RWPE1 (cell line): ENCODE data around the gene SOWAHD.

Experiments
- CTCF ChIA-PET: fragments of 350-600 bp; sonication (Branson Sonifier 250); formaldehyde crosslinking; extraction: SDS; loops from one replicate; lab custom pipeline; 2021; lab: Yijun Ruan, JAX
- POLR2A ChIA-PET: fragments of 400-600 bp; formaldehyde crosslinking; extraction: SDS; loops from one replicate; lab custom pipeline; 2020; ENCODE audit warnings: antibody characterized with exemption; ENCODE audit not compliant: low non-redundant PET; lab: Yijun Ruan, JAX
- DNase-seq: peaks from one replicate; pipeline ENCODE4 v3.0.0; 2012; ENCODE audit warnings: low spot score
- H3K27ac ChIP-seq: fragments of 450-650 bp; 2 replicates; pipeline ENCODE4 v1.5.1; 2017
- CTCF ChIP-seq: fragments of 450-650 bp; conservative IDR thresholded peaks from 2 replicates; pipeline ENCODE4 v1.5.1; 2017; ENCODE audit warnings: low read depth, mild to moderate bottlenecking

SOWAHD gene

DNA sequence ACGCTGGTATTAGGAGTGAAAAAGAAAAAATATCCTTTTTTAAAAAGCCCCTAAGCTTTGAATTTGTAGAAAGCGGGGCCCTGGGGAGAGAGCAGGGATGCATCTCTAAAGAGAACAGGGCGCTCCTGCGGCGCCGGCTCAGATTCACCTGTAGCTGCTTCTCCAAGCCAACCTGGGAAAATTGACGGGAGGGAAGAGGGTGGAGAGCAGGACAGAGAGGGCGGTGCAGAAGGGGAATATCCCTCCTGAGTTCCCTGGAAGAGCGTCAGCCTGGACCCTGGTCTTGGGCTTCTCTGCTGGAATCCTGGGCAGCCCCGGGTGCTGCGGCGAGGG lies 776 bp upstream of the SOWAHD start:
- POLR2A ChIA-PET, result no interaction called here
- DNase-seq, result no peak
- CTCF ChIA-PET, result no interaction called here
- no peak for TF ChIP-seq CTCF
- H3K27ac ChIP-seq, result no peak overlapping the region

DNA sequence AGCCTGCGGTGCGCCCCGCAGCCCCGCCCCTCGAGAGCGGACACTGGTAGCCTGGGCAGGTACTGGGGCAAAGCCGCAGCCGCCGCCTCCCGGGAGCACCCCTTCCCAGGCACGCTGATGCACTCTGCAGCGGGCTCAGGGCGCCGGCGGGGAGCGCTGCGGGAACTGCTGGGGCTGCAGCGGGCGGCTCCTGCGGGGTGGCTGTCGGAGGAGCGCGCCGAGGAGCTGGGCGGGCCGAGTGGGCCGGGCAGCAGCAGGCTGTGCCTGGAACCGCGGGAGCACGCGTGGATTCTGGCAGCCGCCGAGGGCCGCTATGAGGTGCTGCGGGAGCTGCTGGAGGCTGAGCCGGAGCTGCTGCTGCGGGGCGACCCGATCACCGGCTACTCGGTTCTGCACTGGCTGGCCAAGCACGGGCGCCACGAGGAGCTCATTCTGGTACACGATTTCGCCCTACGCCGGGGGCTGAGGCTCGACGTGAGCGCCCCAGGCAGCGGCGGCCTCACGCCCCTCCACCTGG lies 401 bp downstream of the SOWAHD start:
- no peak for TF ChIP-seq CTCF
- POLR2A ChIA-PET, result interaction anchor here (1.1 kb wide), 1 partner anchor 153 kb away, joined by 3 read pairs; no protein-coding TSS in a partner anchor
- no peak overlapping the region for H3K27ac ChIP-seq
- DNase-seq, result no peak
- CTCF ChIA-PET, result interaction anchor here (0.7 to 1.3 kb wide), 3 partner anchors 21 to 127 kb away, joined by 3 to 5 read pairs (median 3); no protein-coding TSS in a partner anchor

DNA sequence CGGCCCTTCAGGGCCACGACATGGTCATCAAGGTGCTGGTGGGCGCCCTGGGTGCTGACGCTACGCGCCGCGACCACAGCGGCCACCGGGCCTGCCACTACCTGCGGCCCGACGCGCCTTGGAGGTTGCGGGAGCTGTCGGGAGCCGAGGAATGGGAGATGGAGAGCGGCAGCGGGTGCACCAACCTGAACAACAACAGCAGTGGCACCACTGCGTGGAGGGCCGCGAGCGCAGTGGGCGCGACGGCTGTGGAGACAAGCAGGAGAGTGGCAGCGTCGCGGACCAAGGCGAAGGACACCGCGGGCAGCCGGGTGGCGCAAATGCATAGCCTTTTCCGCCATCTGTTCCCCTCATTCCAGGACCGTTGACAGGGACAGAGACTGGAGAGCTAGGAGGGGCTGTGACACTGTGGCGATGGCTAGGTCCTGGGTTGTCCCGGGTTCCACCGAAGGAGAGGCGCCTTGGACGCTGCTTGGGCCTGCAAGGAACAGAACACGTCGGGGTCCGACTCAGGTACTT lies 919 bp downstream of the SOWAHD start:
- DNase-seq, result no peak
- ChIA-PET CTCF (interaction anchor here (0.8 to 1.3 kb wide), 3 partner anchors 21 to 243 kb away, joined by 3 to 5 read pairs (median 3); no protein-coding TSS in a partner anchor), POLR2A (no interaction called here)
- H3K27ac ChIP-seq, result no peak overlapping the region
- TF ChIP-seq CTCF, result no peak

- H3K27ac ChIP-seq, result no peak overlapping the region
- ChIA-PET POLR2A (interaction anchor here (0.6 kb wide), 1 partner anchor 119 kb away, joined by 3 read pairs; no protein-coding TSS in a partner anchor), CTCF (interaction anchor here (0.6 to 1.0 kb wide), 2 partner anchors 244 to 375 kb away, joined by 3 to 9 read pairs; no protein-coding TSS in a partner anchor)
- DNase-seq, result no peak
- no peak for TF ChIP-seq CTCF
Observed at GRCh38 chrX:119760026-119760877, 1.9 kb downstream of the SOWAHD start.

DNA sequence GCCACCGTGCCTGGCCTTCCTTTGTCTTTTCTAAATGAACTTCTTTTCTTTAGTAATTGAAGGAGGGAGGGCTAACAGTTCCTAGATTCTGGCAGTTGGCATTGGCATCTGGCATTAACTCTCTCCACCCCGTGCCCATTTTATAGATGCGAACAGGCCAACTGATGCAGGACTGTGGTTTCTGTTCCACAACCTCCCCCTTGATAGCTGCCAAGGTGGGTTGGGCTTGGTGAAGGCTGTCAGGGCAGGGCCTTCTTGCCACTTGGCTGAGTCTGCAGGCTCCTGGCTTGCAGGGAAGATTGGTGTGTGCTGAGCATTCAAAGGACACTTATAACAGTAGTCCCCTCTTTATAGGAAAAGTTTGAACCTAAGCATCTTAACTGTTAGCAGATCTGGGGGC lies 4.3 kb downstream of the SOWAHD start:
- TF ChIP-seq CTCF, result no peak
- ChIA-PET CTCF (interaction anchor here (0.6 kb wide), 1 partner anchor 18 kb away, joined by 3 read pairs; no protein-coding TSS in a partner anchor), POLR2A (no interaction called here)
- no peak overlapping the region for H3K27ac ChIP-seq
- no peak for DNase-seq

DNA sequence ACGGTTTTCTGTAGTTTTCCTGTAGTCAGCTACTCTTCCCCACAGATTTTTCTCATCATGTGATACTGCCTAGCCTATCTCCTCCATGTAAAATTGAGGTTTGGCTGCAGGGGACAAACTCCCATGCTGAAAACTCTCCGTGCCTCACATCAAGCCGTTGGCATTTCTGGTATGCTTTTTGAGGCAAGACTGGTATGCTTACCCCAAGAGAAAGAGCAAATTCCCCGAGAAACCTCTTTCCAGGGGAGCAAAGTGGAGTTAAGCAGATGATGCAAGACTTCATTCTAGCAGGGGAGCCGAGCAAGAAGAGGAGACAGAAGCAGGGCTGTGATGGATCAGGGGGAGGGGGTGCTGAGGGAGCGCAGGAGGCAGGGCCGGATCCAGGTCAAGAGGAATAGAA lies 4.8 kb downstream of the SOWAHD start:
- TF ChIP-seq CTCF, result no peak
- POLR2A ChIA-PET, result no interaction called here
- DNase-seq, result no peak
- H3K27ac ChIP-seq, result no peak overlapping the region
- CTCF ChIA-PET, result interaction anchor here (0.6 kb wide), 1 partner anchor 19 kb away, joined by 3 read pairs; no protein-coding TSS in a partner anchor
